Measurements from ENCODE around the gene DLG5. TPM values are rescaled to one million over a fixed set of nuclear protein-coding genes. Genes with fewer than 3 reads are reported as not detected.

Gene DLG5
- total and polyA plus RNA-seq, 9 of the 15 experiments (the other 6 are each of a cell fraction or from before 2014, with no cell fraction given), result 1.4 to 26.8 (median 11.2) TPM

- TF ChIP-seq PATZ1 (CRISPR knock-in tag; IDR thresholded peaks at IDR 0.05; ENCODE audit: borderline replicate concordance) (peak; percentile 26; the same call in 1 of the 2 replicates), BHLHE40 (IDR thresholded peaks at IDR 0.05; ENCODE audit: low read length) (peak; percentile 66; the same call in 1 of the 2 replicates), HDAC3 (IDR thresholded peaks at IDR 0.05; ENCODE audit: borderline replicate concordance, partially characterized antibody) (peak; percentile 34), TAF7 (tag; IDR thresholded peaks at IDR 0.05) (peak; percentile 21; the same call in 1 of the 2 replicates), ZNF668 (CRISPR knock-in tag; IDR thresholded peaks at IDR 0.05) (no peak), STAT6 (CRISPR knock-in tag; IDR thresholded peaks at IDR 0.05) (no peak), ATF7 (IDR thresholded peaks at IDR 0.05) (peak; percentile 95), FUS (optimal IDR thresholded peaks at IDR 0.05; ENCODE audit: low read depth, low read length) (no peak), RNF2 (IDR thresholded peaks at IDR 0.05) (no peak), TCF15 (CRISPR knock-in tag; IDR thresholded peaks at IDR 0.05) (peak; percentile 51; the same call in 1 of the 2 replicates)
- TF ChIP-seq, protein P1, sequence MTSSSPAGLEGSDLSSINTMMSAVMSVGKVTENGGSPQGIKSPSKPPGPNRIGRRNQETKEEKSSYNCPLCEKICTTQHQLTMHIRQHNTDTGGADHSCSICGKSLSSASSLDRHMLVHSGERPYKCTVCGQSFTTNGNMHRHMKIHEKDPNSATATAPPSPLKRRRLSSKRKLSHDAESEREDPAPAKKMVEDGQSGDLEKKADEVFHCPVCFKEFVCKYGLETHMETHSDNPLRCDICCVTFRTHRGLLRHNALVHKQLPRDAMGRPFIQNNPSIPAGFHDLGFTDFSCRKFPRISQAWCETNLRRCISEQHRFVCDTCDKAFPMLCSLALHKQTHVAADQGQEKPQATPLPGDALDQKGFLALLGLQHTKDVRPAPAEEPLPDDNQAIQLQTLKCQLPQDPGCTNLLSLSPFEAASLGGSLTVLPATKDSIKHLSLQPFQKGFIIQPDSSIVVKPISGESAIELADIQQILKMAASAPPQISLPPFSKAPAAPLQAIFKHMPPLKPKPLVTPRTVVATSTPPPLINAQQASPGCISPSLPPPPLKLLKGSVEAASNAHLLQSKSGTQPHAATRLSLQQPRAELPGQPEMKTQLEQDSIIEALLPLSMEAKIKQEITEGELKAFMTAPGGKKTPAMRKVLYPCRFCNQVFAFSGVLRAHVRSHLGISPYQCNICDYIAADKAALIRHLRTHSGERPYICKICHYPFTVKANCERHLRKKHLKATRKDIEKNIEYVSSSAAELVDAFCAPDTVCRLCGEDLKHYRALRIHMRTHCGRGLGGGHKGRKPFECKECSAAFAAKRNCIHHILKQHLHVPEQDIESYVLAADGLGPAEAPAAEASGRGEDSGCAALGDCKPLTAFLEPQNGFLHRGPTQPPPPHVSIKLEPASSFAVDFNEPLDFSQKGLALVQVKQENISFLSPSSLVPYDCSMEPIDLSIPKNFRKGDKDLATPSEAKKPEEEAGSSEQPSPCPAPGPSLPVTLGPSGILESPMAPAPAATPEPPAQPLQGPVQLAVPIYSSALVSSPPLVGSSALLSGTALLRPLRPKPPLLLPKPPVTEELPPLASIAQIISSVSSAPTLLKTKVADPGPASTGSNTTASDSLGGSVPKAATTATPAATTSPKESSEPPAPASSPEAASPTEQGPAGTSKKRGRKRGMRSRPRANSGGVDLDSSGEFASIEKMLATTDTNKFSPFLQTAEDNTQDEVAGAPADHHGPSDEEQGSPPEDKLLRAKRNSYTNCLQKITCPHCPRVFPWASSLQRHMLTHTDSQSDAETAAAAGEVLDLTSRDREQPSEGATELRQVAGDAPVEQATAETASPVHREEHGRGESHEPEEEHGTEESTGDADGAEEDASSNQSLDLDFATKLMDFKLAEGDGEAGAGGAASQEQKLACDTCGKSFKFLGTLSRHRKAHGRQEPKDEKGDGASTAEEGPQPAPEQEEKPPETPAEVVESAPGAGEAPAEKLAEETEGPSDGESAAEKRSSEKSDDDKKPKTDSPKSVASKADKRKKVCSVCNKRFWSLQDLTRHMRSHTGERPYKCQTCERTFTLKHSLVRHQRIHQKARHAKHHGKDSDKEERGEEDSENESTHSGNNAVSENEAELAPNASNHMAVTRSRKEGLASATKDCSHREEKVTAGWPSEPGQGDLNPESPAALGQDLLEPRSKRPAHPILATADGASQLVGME (CRISPR knock-in tag; IDR thresholded peaks at IDR 0.05), result peak; percentile 76; the same call in 1 of the 2 replicates
- TF ChIP-seq, protein P2, sequence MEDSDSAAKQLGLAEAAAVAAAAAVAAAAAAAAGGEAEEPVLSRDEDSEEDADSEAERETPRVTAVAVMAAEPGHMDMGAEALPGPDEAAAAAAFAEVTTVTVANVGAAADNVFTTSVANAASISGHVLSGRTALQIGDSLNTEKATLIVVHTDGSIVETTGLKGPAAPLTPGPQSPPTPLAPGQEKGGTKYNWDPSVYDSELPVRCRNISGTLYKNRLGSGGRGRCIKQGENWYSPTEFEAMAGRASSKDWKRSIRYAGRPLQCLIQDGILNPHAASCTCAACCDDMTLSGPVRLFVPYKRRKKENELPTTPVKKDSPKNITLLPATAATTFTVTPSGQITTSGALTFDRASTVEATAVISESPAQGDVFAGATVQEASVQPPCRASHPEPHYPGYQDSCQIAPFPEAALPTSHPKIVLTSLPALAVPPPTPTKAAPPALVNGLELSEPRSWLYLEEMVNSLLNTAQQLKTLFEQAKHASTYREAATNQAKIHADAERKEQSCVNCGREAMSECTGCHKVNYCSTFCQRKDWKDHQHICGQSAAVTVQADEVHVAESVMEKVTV (CRISPR knock-in tag; IDR thresholded peaks at IDR 0.05), result peak; percentile 40; the same call in 1 of the 2 replicates
These were observed 14.9 kb downstream of the DLG5 start (continued) for GRCh38 chr10:77911535-77912123.
